ENCODE measurements around the gene TBCD.

The TBCD gene

DNA sequence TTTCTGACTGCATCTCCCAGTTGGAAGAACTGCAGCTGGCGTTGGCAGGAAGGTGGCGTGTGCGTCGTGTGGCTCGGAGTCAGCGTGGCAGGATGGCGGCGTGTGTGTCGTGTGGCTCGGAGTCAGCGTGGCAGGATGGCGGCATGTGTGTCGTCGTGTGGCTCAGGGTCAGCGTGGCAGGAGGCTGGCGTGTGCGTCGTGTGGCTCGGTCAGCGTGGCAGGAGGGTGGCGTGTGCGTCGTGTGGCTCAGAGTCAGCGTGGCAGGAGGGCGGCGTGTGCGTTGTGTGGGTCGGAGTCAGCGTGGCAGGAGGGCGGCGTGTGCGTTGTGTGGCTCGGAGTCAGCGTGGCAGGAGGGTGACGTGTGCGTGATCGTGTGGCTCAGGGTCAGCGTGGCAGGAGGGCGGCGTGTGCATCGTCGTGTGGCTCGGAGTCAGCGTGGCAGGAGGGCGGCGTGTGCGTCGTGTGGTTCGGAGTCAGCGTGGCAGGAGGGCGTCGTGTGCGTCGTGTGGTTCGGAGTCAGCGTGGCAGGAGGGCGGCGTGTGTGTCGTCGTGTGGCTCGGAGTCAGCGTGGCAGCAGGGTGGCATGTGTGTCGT is 49.6 kb downstream of the TBCD start:
- H3K4me3 Mint-ChIP-seq, result no peak overlapping the region
- H3K9me3 Mint-ChIP-seq, result peaks cover 3 to 6% of the 10 kb centered on the region in 2 donors
- peaks cover 31 to 54% of the 10 kb centered on the region in 2 donors for H3K36me3 Mint-ChIP-seq
- ATAC-seq (replicated peaks), result no peak
- H3K4me1 Mint-ChIP-seq, result peaks cover 0 to 8% of the 10 kb centered on the region in 2 donors
- no peak overlapping the region for H3K27ac Mint-ChIP-seq
- DNase-seq, result no peak
- H3K27me3 Mint-ChIP-seq, result no peaks in the 10 kb centered on the region

DNA sequence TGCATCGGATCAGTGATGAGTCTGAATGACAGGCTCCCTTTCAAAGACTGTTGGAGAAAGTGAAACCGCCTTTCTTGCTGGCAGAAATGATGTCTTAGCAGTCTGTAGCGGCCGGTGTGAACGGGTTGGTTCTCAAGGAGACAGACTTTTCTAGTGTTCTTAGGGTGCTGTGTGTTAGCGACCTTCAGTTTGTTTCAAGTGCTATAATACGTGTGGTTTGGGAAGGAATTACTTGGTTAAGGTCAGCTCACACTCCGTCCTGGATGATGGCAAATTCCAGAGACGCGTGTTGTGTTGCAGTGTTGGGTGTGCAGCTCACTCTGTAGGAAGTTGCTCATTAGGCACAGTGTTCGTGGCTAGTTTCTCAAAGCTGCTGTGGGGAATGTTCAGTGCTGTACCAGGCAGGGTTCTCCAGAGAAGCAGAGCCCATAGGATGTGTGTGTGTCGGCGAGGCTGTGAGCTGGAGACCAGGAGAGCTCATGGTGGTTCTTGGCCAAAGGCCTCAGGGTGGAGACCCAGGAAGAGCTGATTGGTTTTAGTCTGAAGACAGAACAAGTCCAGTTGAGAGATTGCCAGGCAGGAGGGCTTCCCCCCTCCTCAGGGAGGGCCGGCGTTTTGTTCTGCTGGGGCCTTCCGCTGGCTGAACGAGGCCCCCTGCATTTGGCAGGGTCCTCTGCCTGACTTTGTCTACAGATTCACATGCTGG is 50.4 kb downstream of the TBCD start:
- Mint-ChIP-seq H3K4me1 (peaks cover 0 to 8% of the 10 kb centered on the region in 2 donors), H3K27me3 (no peaks in the 10 kb centered on the region), H3K4me3 (no peak overlapping the region), H3K27ac (no peak overlapping the region), H3K9me3 (peaks cover 3 to 6% of the 10 kb centered on the region in 2 donors), H3K36me3 (peaks cover 34 to 56% of the 10 kb centered on the region in 2 donors)
- no peak for ATAC-seq (replicated peaks)
- no peak for DNase-seq

DNA sequence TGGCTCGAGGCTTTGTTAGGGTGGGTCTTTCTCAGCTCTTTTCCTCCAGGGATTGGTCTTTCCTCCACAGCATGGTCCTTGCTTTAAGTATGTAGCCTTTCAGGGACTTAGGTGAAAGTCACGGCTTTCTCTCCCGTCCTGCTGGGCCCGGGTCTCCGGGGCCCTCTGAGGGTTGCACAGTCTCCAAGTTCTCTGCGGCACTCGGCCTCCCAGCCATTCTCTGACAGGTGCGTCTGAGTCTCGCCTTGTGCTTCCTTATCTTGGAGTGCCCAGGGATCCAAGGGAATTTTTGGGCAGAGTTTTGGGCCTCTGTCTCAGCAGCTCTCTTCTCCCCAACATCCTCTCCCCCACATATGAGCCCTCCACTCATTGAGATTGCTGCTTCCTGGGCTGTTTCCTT is 51.3 kb downstream of the TBCD start:
- peaks cover 0 to 8% of the 10 kb centered on the region in 2 donors for H3K4me1 Mint-ChIP-seq
- no peak overlapping the region for H3K4me3 Mint-ChIP-seq
- H3K27ac Mint-ChIP-seq, result no peak overlapping the region
- H3K36me3 Mint-ChIP-seq, result peaks cover 43 to 60% of the 10 kb centered on the region in 2 donors
- H3K27me3 Mint-ChIP-seq, result no peaks in the 10 kb centered on the region
- peaks cover 3 to 6% of the 10 kb centered on the region in 2 donors for H3K9me3 Mint-ChIP-seq
- DNase-seq, result no peak
- no peak for ATAC-seq (replicated peaks)

DNA sequence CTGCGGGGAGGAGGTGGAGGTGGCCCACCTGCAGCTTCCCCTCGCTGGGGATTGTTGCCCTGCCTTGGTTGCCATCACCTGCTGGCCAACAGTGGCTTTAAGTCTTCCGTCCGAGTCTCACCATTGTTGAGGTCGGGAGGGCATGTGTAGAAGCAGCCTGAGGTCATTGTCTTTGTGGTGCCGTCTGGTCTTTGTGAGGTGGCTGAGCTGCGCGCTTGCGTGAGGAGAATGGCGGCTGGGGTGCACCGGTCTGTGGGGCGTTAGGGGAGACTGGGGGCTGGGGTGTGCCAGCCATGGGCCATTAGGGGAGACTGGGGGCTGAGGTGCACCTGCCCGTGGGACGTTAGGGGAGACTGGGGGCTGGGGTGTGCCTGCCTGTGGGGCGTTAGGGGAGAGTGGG is 51.7 kb downstream of the TBCD start:
- peaks cover 3 to 6% of the 10 kb centered on the region in 2 donors for H3K9me3 Mint-ChIP-seq
- ATAC-seq (replicated peaks), result no peak
- no peak for DNase-seq
- H3K36me3 Mint-ChIP-seq, result peaks cover 42 to 59% of the 10 kb centered on the region in 2 donors
- no peak overlapping the region for H3K4me3 Mint-ChIP-seq
- H3K27me3 Mint-ChIP-seq, result no peaks in the 10 kb centered on the region
- peak overlapping the region; percentile 6 for H3K27ac Mint-ChIP-seq
- H3K4me1 Mint-ChIP-seq, result peaks cover 0 to 8% of the 10 kb centered on the region in 2 donors

DNA sequence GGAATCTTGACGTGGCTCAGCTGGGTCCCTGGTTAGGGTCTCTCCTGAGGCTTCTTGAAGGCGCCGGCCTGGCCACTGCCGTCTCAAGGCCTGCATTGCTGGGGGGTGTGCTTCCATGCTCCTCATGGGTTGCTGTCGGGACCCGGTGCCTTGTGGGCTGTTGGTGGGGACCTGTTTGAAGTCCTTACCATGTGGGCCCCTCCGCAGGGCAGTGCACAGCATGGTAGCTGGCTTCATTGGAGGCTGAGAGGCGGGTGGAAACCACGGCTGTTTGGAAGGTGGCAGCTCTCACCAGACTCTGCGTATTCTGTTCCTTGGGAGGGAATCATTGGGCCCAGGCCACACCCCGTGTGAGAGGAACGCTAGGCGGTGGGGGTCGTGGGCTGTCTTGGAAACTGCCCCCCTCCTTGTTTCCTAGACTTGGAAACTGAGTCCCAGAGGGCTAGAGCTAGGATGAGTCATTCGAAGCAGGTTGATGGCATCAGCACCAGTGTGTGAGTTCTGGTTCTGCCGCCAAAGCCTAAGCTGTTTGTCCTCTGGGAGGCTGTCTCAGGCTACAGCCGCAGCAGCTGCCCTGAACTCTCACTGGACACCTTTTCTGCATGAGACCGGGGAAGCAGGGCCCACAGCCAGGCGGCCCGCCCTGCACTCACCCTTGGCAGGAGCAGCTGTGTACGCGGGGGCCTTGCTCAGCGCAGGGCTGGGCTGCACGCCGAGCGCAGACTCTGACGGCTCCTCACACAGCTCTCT is 52.8 kb downstream of the TBCD start:
- H3K27ac Mint-ChIP-seq, result no peak overlapping the region
- ATAC-seq (replicated peaks), result no peak
- no peak overlapping the region for H3K4me3 Mint-ChIP-seq
- peaks cover 3 to 6% of the 10 kb centered on the region in 2 donors for H3K9me3 Mint-ChIP-seq
- peaks cover 0 to 8% of the 10 kb centered on the region in 2 donors for H3K4me1 Mint-ChIP-seq
- no peaks in the 10 kb centered on the region for H3K27me3 Mint-ChIP-seq
- peaks cover 40 to 58% of the 10 kb centered on the region in 2 donors for H3K36me3 Mint-ChIP-seq
- DNase-seq, result no peak

DNA sequence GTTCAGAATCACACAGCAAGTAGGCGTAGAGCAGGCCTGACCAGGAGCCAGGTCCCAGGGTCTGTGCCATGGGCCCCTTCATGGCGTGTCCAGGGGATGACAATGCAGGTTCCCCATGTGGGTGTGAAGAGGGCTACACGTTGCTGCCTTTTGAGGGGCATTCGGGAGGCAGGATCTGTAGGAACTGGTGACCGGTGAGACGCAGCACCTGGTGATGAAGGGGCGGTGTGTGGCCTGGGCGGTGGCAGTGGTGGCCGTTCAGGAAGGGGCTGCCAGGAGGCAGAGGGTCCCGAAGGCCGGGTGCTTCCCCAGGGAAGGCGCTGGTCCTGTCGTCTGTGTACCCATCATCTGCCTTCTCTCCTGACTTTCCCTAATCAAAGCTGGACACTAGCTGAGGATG is 53.4 kb downstream of the TBCD start:
- H3K9me3 Mint-ChIP-seq, result peaks cover 3 to 6% of the 10 kb centered on the region in 2 donors
- no peaks in the 10 kb centered on the region for H3K27me3 Mint-ChIP-seq
- H3K4me3 Mint-ChIP-seq, result no peak overlapping the region
- no peak for ATAC-seq (replicated peaks)
- peaks cover 40 to 58% of the 10 kb centered on the region in 2 donors for H3K36me3 Mint-ChIP-seq
- DNase-seq, result no peak
- H3K4me1 Mint-ChIP-seq, result peaks cover 3 to 8% of the 10 kb centered on the region in 2 donors
- H3K27ac Mint-ChIP-seq, result no peak overlapping the region

DNA sequence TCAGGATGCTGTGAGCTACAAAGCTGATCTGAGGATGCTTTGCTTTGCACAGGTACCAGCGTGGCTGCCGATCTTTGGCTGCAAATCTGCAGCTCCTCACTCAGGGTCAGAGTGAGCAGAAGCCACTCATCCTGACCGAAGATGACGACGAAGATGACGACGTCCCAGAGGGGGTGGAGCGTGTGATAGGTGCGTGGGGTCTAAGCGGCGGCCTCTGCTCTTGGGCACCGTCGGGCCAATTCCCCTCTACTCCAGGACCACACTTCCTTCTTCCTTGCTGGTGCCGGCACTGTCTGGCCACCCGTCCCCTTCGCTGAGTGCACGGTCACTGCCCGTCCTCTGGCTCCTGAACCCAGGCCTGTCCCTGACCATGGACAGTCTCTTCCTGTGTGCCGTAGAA is 54.0 kb downstream of the TBCD start:
- Mint-ChIP-seq H3K27ac (no peak overlapping the region), H3K36me3 (peaks cover 40 to 58% of the 10 kb centered on the region in 2 donors), H3K9me3 (peaks cover 3 to 6% of the 10 kb centered on the region in 2 donors), H3K27me3 (no peaks in the 10 kb centered on the region), H3K4me1 (peaks cover 9 to 12% of the 10 kb centered on the region in 2 donors), H3K4me3 (no peak overlapping the region)
- ATAC-seq (replicated peaks), result no peak
- no peak for DNase-seq

DNA sequence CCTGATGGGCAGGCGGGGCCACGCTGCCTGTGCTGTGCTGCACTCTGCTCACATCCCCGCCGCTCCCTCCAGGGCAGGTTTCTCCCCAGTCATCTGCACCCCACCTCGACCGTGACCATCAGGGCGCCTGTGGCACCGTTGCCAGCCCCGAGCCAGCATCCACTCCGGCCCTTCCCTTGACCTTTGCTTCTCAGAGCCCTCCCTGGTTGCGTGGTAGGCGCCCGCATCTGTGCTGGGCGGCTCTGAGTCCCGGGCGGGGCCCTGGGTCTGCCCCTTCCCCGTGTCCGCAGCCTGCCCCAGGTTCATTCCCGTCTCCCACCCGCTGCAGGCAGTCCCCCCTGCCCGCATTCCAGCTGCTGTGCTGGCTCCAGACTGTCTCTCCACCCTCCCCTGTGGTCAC is 54.8 kb downstream of the TBCD start:
- Mint-ChIP-seq H3K4me1 (peaks cover 6 to 9% of the 10 kb centered on the region in 2 donors), H3K36me3 (peaks cover 40 to 59% of the 10 kb centered on the region in 2 donors), H3K4me3 (no peak overlapping the region), H3K9me3 (no peaks in the 10 kb centered on the region), H3K27ac (no peak overlapping the region), H3K27me3 (no peaks in the 10 kb centered on the region)
- DNase-seq (no peak), ATAC-seq (replicated peaks) (no peak)

- DNase-seq, result no peak
- Mint-ChIP-seq H3K36me3 (peaks cover 42 to 59% of the 10 kb centered on the region in 2 donors), H3K27ac (no peak overlapping the region), H3K4me3 (no peak overlapping the region), H3K27me3 (no peaks in the 10 kb centered on the region), H3K9me3 (no peaks in the 10 kb centered on the region), H3K4me1 (peaks cover 6 to 9% of the 10 kb centered on the region in 2 donors)
- no peak for ATAC-seq (replicated peaks)
Observed at GRCh38 chr17:82807101-82807500, 55.2 kb downstream of the TBCD start.

GRCh38 chr17:82807562-82807961 is 55.7 kb downstream of the TBCD start:
- H3K36me3 Mint-ChIP-seq, result peaks cover 40 to 58% of the 10 kb centered on the region in 2 donors
- H3K27ac Mint-ChIP-seq, result peak overlapping the region; percentile 69
- H3K4me1 Mint-ChIP-seq, result peaks cover 6 to 9% of the 10 kb centered on the region in 2 donors
- no peaks in the 10 kb centered on the region for H3K9me3 Mint-ChIP-seq
- DNase-seq (no peak), ATAC-seq (replicated peaks) (no peak)
- no peak overlapping the region for H3K4me3 Mint-ChIP-seq
- H3K27me3 Mint-ChIP-seq, result no peaks in the 10 kb centered on the region

- Mint-ChIP-seq H3K4me1 (peaks cover 6 to 9% of the 10 kb centered on the region in 2 donors), H3K36me3 (peaks cover 43 to 59% of the 10 kb centered on the region in 2 donors), H3K27me3 (no peaks in the 10 kb centered on the region), H3K9me3 (no peaks in the 10 kb centered on the region), H3K27ac (peak overlapping the region; percentile 69), H3K4me3 (no peak overlapping the region)
- ATAC-seq (replicated peaks) (no peak), DNase-seq (no peak)
Observed at GRCh38 chr17:82808006-82808405, 56.1 kb downstream of the TBCD start.

- Mint-ChIP-seq H3K27me3 (no peaks in the 10 kb centered on the region), H3K9me3 (no peaks in the 10 kb centered on the region), H3K27ac (no peak overlapping the region), H3K4me1 (peaks cover 4 to 9% of the 10 kb centered on the region in 2 donors), H3K4me3 (no peak overlapping the region), H3K36me3 (peaks cover 52 to 71% of the 10 kb centered on the region in 2 donors)
- DNase-seq (no peak), ATAC-seq (replicated peaks) (no peak)
Observed at GRCh38 chr17:82808921-82809905, 57.3 kb downstream of the TBCD start.

- ATAC-seq (replicated peaks) (no peak), DNase-seq (no peak)
- H3K4me1 Mint-ChIP-seq, result peaks cover 9 to 11% of the 10 kb centered on the region in 2 donors
- no peaks in the 10 kb centered on the region for H3K9me3 Mint-ChIP-seq
- H3K27ac Mint-ChIP-seq, result no peak overlapping the region
- H3K27me3 Mint-ChIP-seq, result no peaks in the 10 kb centered on the region
- H3K4me3 Mint-ChIP-seq, result no peak overlapping the region
- H3K36me3 Mint-ChIP-seq, result peaks cover 66 to 83% of the 10 kb centered on the region in 2 donors
Observed at GRCh38 chr17:82810644-82811430, 59.0 kb downstream of the TBCD start.

Data from stimulated activated naive B cell treated with anti-CD40 and anti-IgM and Interleukin-4, amounts not matched to agents 10 μg/mL and 1 μg/mL and 100 μg/mL, for 72 hours (primary cell).